Measurements from ENCODE around the gene OR6Y1.

Gene OR6Y1

GRCh38 chr1:158554352-158554751, at the start of gene OR6Y1:
OR6Y1 (minus strand) TSS chr1:158554405; CDS start chr1:158548105, 6,300 bp downstream.
- no peak within 1 kb of the TSS for H3K9ac ChIP-seq (ENCODE audit: low read depth, low read length)
- no peak within 1 kb of the TSS for H3K4me3 ChIP-seq (ENCODE audit: low read depth, low read length)
- H3K36me3 ChIP-seq (ENCODE audit: control insufficient read depth, insufficient read depth, low read length), result no peaks in the 10 kb centered on the region
- no peaks in the 10 kb centered on the region for H3K9me3 ChIP-seq (ENCODE audit: control insufficient read depth, insufficient read depth, low read length)
- H3K4me1 ChIP-seq (ENCODE audit: control insufficient read depth, insufficient read depth, low read length), result no peaks in the 10 kb centered on the region
- no peaks in the 10 kb centered on the region for H3K27me3 ChIP-seq (ENCODE audit: control insufficient read depth, insufficient read depth, low read length)

GRCh38 chr1:158600735-158601134, 46.5 kb upstream of the OR6Y1 start:
- no peaks in the 10 kb centered on the region for H3K4me1 ChIP-seq (ENCODE audit: control insufficient read depth, insufficient read depth, low read length)
- peaks cover 3% of the 10 kb centered on the region for H3K9me3 ChIP-seq (ENCODE audit: control insufficient read depth, insufficient read depth, low read length)
- H3K4me3 ChIP-seq (ENCODE audit: low read depth, low read length), result no peak overlapping the region
- no peak overlapping the region for H3K9ac ChIP-seq (ENCODE audit: low read depth, low read length)
- no peaks in the 10 kb centered on the region for H3K27me3 ChIP-seq (ENCODE audit: control insufficient read depth, insufficient read depth, low read length)
- H3K36me3 ChIP-seq (ENCODE audit: control insufficient read depth, insufficient read depth, low read length), result no peaks in the 10 kb centered on the region

- Histone ChIP-seq H3K4me3 (ENCODE audit: low read depth, low read length) (no peak overlapping the region), H3K27me3 (ENCODE audit: control insufficient read depth, insufficient read depth, low read length) (no peaks in the 10 kb centered on the region), H3K9me3 (ENCODE audit: control insufficient read depth, insufficient read depth, low read length) (peaks cover 7% of the 10 kb centered on the region), H3K4me1 (ENCODE audit: control insufficient read depth, insufficient read depth, low read length) (no peaks in the 10 kb centered on the region), H3K9ac (ENCODE audit: low read depth, low read length) (no peak overlapping the region), H3K36me3 (ENCODE audit: control insufficient read depth, insufficient read depth, low read length) (no peaks in the 10 kb centered on the region)
Measured at GRCh38 chr1:158586942-158587341, 32.7 kb upstream of the OR6Y1 start.

GRCh38 chr1:158583962-158584361, 29.8 kb upstream of the OR6Y1 start:
- no peaks in the 10 kb centered on the region for H3K27me3 ChIP-seq (ENCODE audit: control insufficient read depth, insufficient read depth, low read length)
- H3K4me3 ChIP-seq (ENCODE audit: low read depth, low read length), result no peak overlapping the region
- no peaks in the 10 kb centered on the region for H3K36me3 ChIP-seq (ENCODE audit: control insufficient read depth, insufficient read depth, low read length)
- H3K9ac ChIP-seq (ENCODE audit: low read depth, low read length), result no peak overlapping the region
- peaks cover 7% of the 10 kb centered on the region for H3K9me3 ChIP-seq (ENCODE audit: control insufficient read depth, insufficient read depth, low read length)
- H3K4me1 ChIP-seq (ENCODE audit: control insufficient read depth, insufficient read depth, low read length), result no peaks in the 10 kb centered on the region

GRCh38 chr1:158579733-158580132, 25.5 kb upstream of the OR6Y1 start, which contains the start of gene OR10X1:
OR10X1 (minus strand) TSS chr1:158579899; CDS start chr1:158579899, 0 bp downstream.
- Histone ChIP-seq H3K27me3 (ENCODE audit: control insufficient read depth, insufficient read depth, low read length) (no peaks in the 10 kb centered on the region), H3K9ac (ENCODE audit: low read depth, low read length) (no peak within 1 kb of the TSS), H3K9me3 (ENCODE audit: control insufficient read depth, insufficient read depth, low read length) (no peaks in the 10 kb centered on the region), H3K4me3 (ENCODE audit: low read depth, low read length) (no peak within 1 kb of the TSS), H3K4me1 (ENCODE audit: control insufficient read depth, insufficient read depth, low read length) (no peaks in the 10 kb centered on the region), H3K36me3 (ENCODE audit: control insufficient read depth, insufficient read depth, low read length) (no peaks in the 10 kb centered on the region)

- Histone ChIP-seq H3K9me3 (ENCODE audit: control insufficient read depth, insufficient read depth, low read length) (no peaks in the 10 kb centered on the region), H3K4me3 (ENCODE audit: low read depth, low read length) (no peak overlapping the region), H3K36me3 (ENCODE audit: control insufficient read depth, insufficient read depth, low read length) (no peaks in the 10 kb centered on the region), H3K4me1 (ENCODE audit: control insufficient read depth, insufficient read depth, low read length) (no peaks in the 10 kb centered on the region), H3K27me3 (ENCODE audit: control insufficient read depth, insufficient read depth, low read length) (no peaks in the 10 kb centered on the region), H3K9ac (ENCODE audit: low read depth, low read length) (no peak overlapping the region)
Measured at GRCh38 chr1:158577561-158577960, 23.4 kb upstream of the OR6Y1 start.

- Histone ChIP-seq H3K4me3 (ENCODE audit: low read depth, low read length) (no peak overlapping the region), H3K27me3 (ENCODE audit: control insufficient read depth, insufficient read depth, low read length) (no peaks in the 10 kb centered on the region), H3K9me3 (ENCODE audit: control insufficient read depth, insufficient read depth, low read length) (no peaks in the 10 kb centered on the region), H3K4me1 (ENCODE audit: control insufficient read depth, insufficient read depth, low read length) (no peaks in the 10 kb centered on the region), H3K9ac (ENCODE audit: low read depth, low read length) (no peak overlapping the region), H3K36me3 (ENCODE audit: control insufficient read depth, insufficient read depth, low read length) (no peaks in the 10 kb centered on the region)
Measured at GRCh38 chr1:158572226-158572625, 18.0 kb upstream of the OR6Y1 start.

- no peaks in the 10 kb centered on the region for H3K27me3 ChIP-seq (ENCODE audit: control insufficient read depth, insufficient read depth, low read length)
- H3K9me3 ChIP-seq (ENCODE audit: control insufficient read depth, insufficient read depth, low read length), result no peaks in the 10 kb centered on the region
Measured at GRCh38 chr1:158570480-158570879, 16.3 kb upstream of the OR6Y1 start, which contains the start of gene OR6P1. OR6P1 (minus strand) TSS chr1:158570580; CDS start chr1:158563604, 6,976 bp downstream.

GRCh38 chr1:158564608-158565007, 10.4 kb upstream of the OR6Y1 start:
- Histone ChIP-seq H3K4me1 (ENCODE audit: control insufficient read depth, insufficient read depth, low read length) (no peaks in the 10 kb centered on the region), H3K9me3 (ENCODE audit: control insufficient read depth, insufficient read depth, low read length) (no peaks in the 10 kb centered on the region), H3K4me3 (ENCODE audit: low read depth, low read length) (no peak overlapping the region), H3K9ac (ENCODE audit: low read depth, low read length) (no peak overlapping the region), H3K27me3 (ENCODE audit: control insufficient read depth, insufficient read depth, low read length) (no peaks in the 10 kb centered on the region), H3K36me3 (ENCODE audit: control insufficient read depth, insufficient read depth, low read length) (no peaks in the 10 kb centered on the region)

More at GRCh38 chr1:158570480-158570879, 16.3 kb upstream of the OR6Y1 start, which contains the start of gene OR6P1:
- Histone ChIP-seq H3K36me3 (ENCODE audit: control insufficient read depth, insufficient read depth, low read length) (no peaks in the 10 kb centered on the region), H3K4me3 (ENCODE audit: low read depth, low read length) (no peak within 1 kb of the TSS), H3K9ac (ENCODE audit: low read depth, low read length) (no peak within 1 kb of the TSS), H3K4me1 (ENCODE audit: control insufficient read depth, insufficient read depth, low read length) (no peaks in the 10 kb centered on the region)

GRCh38 chr1:158563853-158564252, 9.6 kb upstream of the OR6Y1 start:
- Histone ChIP-seq H3K27me3 (ENCODE audit: control insufficient read depth, insufficient read depth, low read length) (no peaks in the 10 kb centered on the region), H3K9ac (ENCODE audit: low read depth, low read length) (no peak overlapping the region), H3K9me3 (ENCODE audit: control insufficient read depth, insufficient read depth, low read length) (no peaks in the 10 kb centered on the region)

GRCh38 chr1:158559696-158560095, 5.5 kb upstream of the OR6Y1 start:
- Histone ChIP-seq H3K4me3 (ENCODE audit: low read depth, low read length) (no peak overlapping the region), H3K9me3 (ENCODE audit: control insufficient read depth, insufficient read depth, low read length) (no peaks in the 10 kb centered on the region), H3K27me3 (ENCODE audit: control insufficient read depth, insufficient read depth, low read length) (no peaks in the 10 kb centered on the region), H3K9ac (ENCODE audit: low read depth, low read length) (no peak overlapping the region), H3K4me1 (ENCODE audit: control insufficient read depth, insufficient read depth, low read length) (no peaks in the 10 kb centered on the region), H3K36me3 (ENCODE audit: control insufficient read depth, insufficient read depth, low read length) (no peaks in the 10 kb centered on the region)

More at GRCh38 chr1:158563853-158564252, 9.6 kb upstream of the OR6Y1 start:
- H3K4me3 ChIP-seq (ENCODE audit: low read depth, low read length), result no peak overlapping the region
- no peaks in the 10 kb centered on the region for H3K36me3 ChIP-seq (ENCODE audit: control insufficient read depth, insufficient read depth, low read length)
- H3K4me1 ChIP-seq (ENCODE audit: control insufficient read depth, insufficient read depth, low read length), result no peaks in the 10 kb centered on the region

- no peaks in the 10 kb centered on the region for H3K36me3 ChIP-seq (ENCODE audit: control insufficient read depth, insufficient read depth, low read length)
- H3K4me3 ChIP-seq (ENCODE audit: low read depth, low read length), result no peak overlapping the region
- no peaks in the 10 kb centered on the region for H3K9me3 ChIP-seq (ENCODE audit: control insufficient read depth, insufficient read depth, low read length)
- H3K4me1 ChIP-seq (ENCODE audit: control insufficient read depth, insufficient read depth, low read length), result no peaks in the 10 kb centered on the region
- H3K27me3 ChIP-seq (ENCODE audit: control insufficient read depth, insufficient read depth, low read length), result no peaks in the 10 kb centered on the region
- no peak overlapping the region for H3K9ac ChIP-seq (ENCODE audit: low read depth, low read length)
Measured at GRCh38 chr1:158552296-158552695, 1.9 kb downstream of the OR6Y1 start.

Data from iPS-15b (cell line).